ENCODE data around the gene PTGER1. TPM values are rescaled to one million over a fixed set of nuclear protein-coding genes. Genes with fewer than 3 reads are reported as not detected.

Gene PTGER1
- total and polyA plus RNA-seq, 2 experiments from 2014 or later, result 0.57 TPM; not detected in 1

GRCh38 chr19:14467816-14468215, 7.3 kb downstream of the PTGER1 start:
- TF ChIP-seq, protein P1, sequence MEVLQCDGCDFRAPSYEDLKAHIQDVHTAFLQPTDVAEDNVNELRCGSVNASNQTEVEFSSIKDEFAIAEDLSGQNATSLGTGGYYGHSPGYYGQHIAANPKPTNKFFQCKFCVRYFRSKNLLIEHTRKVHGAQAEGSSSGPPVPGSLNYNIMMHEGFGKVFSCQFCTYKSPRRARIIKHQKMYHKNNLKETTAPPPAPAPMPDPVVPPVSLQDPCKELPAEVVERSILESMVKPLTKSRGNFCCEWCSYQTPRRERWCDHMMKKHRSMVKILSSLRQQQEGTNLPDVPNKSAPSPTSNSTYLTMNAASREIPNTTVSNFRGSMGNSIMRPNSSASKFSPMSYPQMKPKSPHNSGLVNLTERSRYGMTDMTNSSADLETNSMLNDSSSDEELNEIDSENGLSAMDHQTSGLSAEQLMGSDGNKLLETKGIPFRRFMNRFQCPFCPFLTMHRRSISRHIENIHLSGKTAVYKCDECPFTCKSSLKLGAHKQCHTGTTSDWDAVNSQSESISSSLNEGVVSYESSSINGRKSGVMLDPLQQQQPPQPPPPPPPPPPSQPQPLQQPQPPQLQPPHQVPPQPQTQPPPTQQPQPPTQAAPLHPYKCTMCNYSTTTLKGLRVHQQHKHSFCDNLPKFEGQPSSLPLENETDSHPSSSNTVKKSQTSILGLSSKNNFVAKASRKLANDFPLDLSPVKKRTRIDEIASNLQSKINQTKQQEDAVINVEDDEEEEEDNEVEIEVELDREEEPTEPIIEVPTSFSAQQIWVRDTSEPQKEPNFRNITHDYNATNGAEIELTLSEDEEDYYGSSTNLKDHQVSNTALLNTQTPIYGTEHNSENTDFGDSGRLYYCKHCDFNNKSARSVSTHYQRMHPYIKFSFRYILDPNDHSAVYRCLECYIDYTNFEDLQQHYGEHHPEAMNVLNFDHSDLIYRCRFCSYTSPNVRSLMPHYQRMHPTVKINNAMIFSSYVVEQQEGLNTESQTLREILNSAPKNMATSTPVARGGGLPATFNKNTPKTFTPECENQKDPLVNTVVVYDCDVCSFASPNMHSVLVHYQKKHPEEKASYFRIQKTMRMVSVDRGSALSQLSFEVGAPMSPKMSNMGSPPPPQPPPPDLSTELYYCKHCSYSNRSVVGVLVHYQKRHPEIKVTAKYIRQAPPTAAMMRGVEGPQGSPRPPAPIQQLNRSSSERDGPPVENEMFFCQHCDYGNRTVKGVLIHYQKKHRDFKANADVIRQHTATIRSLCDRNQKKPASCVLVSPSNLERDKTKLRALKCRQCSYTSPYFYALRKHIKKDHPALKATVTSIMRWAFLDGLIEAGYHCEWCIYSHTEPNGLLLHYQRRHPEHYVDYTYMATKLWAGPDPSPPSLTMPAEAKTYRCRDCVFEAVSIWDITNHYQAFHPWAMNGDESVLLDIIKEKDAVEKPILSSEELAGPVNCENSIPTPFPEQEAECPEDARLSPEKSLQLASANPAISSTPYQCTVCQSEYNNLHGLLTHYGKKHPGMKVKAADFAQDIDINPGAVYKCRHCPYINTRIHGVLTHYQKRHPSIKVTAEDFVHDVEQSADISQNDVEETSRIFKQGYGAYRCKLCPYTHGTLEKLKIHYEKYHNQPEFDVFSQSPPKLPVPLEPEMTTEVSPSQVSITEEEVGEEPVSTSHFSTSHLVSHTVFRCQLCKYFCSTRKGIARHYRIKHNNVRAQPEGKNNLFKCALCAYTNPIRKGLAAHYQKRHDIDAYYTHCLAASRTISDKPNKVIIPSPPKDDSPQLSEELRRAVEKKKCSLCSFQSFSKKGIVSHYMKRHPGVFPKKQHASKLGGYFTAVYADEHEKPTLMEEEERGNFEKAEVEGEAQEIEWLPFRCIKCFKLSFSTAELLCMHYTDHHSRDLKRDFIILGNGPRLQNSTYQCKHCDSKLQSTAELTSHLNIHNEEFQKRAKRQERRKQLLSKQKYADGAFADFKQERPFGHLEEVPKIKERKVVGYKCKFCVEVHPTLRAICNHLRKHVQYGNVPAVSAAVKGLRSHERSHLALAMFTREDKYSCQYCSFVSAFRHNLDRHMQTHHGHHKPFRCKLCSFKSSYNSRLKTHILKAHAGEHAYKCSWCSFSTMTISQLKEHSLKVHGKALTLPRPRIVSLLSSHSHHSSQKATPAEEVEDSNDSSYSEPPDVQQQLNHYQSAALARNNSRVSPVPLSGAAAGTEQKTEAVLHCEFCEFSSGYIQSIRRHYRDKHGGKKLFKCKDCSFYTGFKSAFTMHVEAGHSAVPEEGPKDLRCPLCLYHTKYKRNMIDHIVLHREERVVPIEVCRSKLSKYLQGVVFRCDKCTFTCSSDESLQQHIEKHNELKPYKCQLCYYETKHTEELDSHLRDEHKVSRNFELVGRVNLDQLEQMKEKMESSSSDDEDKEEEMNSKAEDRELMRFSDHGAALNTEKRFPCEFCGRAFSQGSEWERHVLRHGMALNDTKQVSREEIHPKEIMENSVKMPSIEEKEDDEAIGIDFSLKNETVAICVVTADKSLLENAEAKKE (CRISPR knock-in tag; IDR thresholded peaks at IDR 0.05), result no peak
- TF ChIP-seq CTCF (conservative IDR thresholded peaks at IDR 0.05; ENCODE audit: low read depth in 2 of 2), result peak in 1 of 2 experiments; percentile 26; a peak in 2 of 4 replicates
- Histone ChIP-seq H3K9me2 (ENCODE audit: insufficient read depth) (no peaks in the 10 kb centered on the region), H3K4me1 (ENCODE audit: insufficient read depth) (no peaks in the 10 kb centered on the region), H2AFZ (no peak overlapping the region), H3K27me3 (ENCODE audit: insufficient read depth) (peaks cover 3% of the 10 kb centered on the region), H3K4me2 (no peak overlapping the region), H3K4me3 (no peak overlapping the region), H4K20me1 (replicated peaks; ENCODE audit: insufficient read depth) (no peaks in the 10 kb centered on the region; the same call in 1 of the 2 replicates), H3K27ac (ENCODE audit: low read depth) (no peak overlapping the region), H3K79me2 (replicated peaks; ENCODE audit: insufficient read depth) (no peaks in the 10 kb centered on the region), H3K36me3 (ENCODE audit: insufficient read depth) (peaks cover 13% of the 10 kb centered on the region; the same call in 1 of the 2 replicates), H3F3A (replicated peaks; ENCODE audit: low read depth) (0 out of 2 replicates have a peak, but pooled peaks cover under 1% of the 10 kb centered on the region)
- Mint-ChIP-seq H3K27me3 (ENCODE audit: insufficient read depth, low read depth, poor library complexity) (peaks cover 13% of the 10 kb centered on the region), H3K27ac (no peak overlapping the region), H3K4me3 (no peak overlapping the region), H3K36me3 (ENCODE audit: low read depth) (peaks cover 31% of the 10 kb centered on the region), H3K4me1 (peaks cover 5% of the 10 kb centered on the region; the same call in 2 of the 3 replicates), H3K9me3 (no peaks in the 10 kb centered on the region)
- no peak for DNase-seq (ENCODE audit: low spot score)
- ATAC-seq, result no peak

DNA sequence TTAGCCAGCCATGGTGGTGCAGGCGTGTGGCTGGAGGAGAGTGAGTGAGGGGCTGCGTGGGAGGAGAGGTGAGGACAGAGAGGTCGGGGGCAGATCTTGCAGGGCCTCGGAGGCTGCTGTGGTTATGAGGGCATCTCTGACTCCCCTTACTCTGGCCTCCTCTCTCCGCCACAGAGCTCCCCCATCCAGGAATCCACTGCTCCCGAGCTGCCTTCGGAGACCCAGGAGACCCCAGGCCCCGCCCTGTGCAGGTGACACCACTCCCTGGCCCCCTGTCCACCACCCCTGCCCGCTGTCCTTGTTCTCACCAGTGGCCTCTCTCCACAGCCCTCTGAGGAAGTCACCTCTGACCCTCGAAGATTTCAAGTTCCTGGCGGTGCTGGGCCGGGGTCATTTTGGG, 7.8 kb downstream of the PTGER1 start:
- Histone ChIP-seq H3F3A (replicated peaks; ENCODE audit: low read depth) (no peaks in the 10 kb centered on the region), H3K4me2 (no peak overlapping the region), H2AFZ (no peak overlapping the region), H3K4me1 (ENCODE audit: insufficient read depth) (no peaks in the 10 kb centered on the region), H3K27ac (ENCODE audit: low read depth) (no peak overlapping the region), H3K9me2 (ENCODE audit: insufficient read depth) (no peaks in the 10 kb centered on the region), H3K4me3 (no peak overlapping the region), H3K79me2 (replicated peaks; ENCODE audit: insufficient read depth) (no peaks in the 10 kb centered on the region), H4K20me1 (replicated peaks; ENCODE audit: insufficient read depth) (no peaks in the 10 kb centered on the region; the same call in 1 of the 2 replicates), H3K27me3 (ENCODE audit: insufficient read depth) (no peaks in the 10 kb centered on the region), H3K36me3 (ENCODE audit: insufficient read depth) (peaks cover 13% of the 10 kb centered on the region; the same call in 1 of the 2 replicates)
- H3K36me3 Mint-ChIP-seq (ENCODE audit: low read depth), result peaks cover 35% of the 10 kb centered on the region
- H3K4me3 Mint-ChIP-seq, result no peak overlapping the region
- H3K27ac Mint-ChIP-seq, result no peak overlapping the region
- peaks cover 3% of the 10 kb centered on the region; the same call in 1 of the 3 replicates for H3K4me1 Mint-ChIP-seq
- DNase-seq (ENCODE audit: low spot score), result no peak
- no peak for ATAC-seq
- H3K27me3 Mint-ChIP-seq (ENCODE audit: insufficient read depth, low read depth, poor library complexity), result peaks cover 10% of the 10 kb centered on the region
- no peaks in the 10 kb centered on the region for H3K9me3 Mint-ChIP-seq
- TF ChIP-seq NANOG (IDR thresholded peaks at IDR 0.05; ENCODE audit: borderline replicate concordance) (no peak), POLR2AphosphoS5 (IDR thresholded peaks at IDR 0.05; ENCODE audit: low read depth) (no peak), EZH2 (IDR thresholded peaks at IDR 0.05; ENCODE audit: low read depth, unreplicated experiment) (no peak)
- TF ChIP-seq, protein P2, sequence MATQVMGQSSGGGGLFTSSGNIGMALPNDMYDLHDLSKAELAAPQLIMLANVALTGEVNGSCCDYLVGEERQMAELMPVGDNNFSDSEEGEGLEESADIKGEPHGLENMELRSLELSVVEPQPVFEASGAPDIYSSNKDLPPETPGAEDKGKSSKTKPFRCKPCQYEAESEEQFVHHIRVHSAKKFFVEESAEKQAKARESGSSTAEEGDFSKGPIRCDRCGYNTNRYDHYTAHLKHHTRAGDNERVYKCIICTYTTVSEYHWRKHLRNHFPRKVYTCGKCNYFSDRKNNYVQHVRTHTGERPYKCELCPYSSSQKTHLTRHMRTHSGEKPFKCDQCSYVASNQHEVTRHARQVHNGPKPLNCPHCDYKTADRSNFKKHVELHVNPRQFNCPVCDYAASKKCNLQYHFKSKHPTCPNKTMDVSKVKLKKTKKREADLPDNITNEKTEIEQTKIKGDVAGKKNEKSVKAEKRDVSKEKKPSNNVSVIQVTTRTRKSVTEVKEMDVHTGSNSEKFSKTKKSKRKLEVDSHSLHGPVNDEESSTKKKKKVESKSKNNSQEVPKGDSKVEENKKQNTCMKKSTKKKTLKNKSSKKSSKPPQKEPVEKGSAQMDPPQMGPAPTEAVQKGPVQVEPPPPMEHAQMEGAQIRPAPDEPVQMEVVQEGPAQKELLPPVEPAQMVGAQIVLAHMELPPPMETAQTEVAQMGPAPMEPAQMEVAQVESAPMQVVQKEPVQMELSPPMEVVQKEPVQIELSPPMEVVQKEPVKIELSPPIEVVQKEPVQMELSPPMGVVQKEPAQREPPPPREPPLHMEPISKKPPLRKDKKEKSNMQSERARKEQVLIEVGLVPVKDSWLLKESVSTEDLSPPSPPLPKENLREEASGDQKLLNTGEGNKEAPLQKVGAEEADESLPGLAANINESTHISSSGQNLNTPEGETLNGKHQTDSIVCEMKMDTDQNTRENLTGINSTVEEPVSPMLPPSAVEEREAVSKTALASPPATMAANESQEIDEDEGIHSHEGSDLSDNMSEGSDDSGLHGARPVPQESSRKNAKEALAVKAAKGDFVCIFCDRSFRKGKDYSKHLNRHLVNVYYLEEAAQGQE (IDR thresholded peaks at IDR 0.05; ENCODE audit: unreplicated experiment), result no peak

All from GM23338 (cell line).